NCI-H345 treated with DMSO at 0.1 percent for 48 hours (cell line): ENCODE measurements around the gene FRS3.

Experiments
- DNase-seq: peaks from one replicate; lab custom pipeline; 2025; ENCODE audit not compliant: unreplicated experiment; lab: John Stamatoyannopoulos, UW

Gene FRS3

DNA sequence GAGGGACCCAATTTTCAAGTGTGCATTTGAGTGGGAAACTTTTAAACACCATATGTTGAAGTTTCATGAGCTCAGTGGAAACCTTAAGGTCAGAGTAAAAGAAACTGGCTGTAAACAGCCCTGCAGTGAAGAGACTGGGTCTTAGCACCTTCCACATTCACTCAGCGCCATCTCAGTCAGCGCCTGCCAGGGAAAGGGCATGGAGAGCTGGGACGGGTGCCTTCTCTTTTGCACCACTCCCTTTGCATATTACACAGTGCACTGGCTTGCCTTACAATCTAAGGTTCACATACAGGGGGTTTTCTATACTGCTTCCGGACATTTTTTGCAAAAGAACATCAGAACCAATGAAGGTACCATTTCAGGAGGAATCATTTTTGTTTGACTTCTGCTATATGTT, 12.3 kb upstream of the FRS3 start:
- no peak for DNase-seq

DNA sequence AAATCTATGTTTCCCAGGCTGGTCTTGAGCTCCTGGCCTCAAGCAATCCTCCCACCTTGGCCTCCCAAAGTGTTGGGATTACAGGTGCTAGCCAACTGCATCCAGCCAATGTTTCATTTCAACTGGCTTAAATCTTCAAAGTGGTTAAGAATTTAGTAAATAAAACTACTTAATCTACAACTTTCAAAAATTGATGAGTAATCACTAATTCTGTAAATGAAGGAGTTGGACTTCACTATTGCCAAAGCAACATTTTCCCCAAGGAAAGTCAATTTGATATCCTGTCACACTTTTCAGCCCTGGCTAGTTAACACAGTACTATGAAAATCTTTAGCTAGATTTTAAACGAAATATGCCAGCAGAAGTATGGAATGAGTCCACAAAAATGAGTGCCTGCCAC, 11.6 kb upstream of the FRS3 start:
- no peak for DNase-seq

DNA sequence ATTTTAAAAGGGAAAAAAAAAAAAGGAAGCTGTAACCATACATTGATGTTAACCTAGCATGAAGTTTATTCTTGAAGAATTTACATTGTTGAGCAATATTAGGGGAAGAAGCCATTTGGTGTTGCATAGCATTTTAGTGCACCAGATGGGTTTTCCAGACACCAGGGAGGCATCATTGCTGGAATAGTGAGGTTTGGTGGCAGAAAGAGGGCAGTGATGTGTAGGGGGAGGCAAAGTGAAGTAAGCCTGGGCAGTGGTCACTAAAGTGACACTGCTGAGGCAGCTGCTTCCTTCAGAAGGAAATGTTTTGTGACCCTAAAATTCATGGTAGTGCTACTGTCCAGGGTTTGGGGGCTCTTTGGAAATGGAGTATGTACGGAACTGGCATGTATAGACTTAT, 10.3 kb upstream of the FRS3 start:
- no peak for DNase-seq

DNA sequence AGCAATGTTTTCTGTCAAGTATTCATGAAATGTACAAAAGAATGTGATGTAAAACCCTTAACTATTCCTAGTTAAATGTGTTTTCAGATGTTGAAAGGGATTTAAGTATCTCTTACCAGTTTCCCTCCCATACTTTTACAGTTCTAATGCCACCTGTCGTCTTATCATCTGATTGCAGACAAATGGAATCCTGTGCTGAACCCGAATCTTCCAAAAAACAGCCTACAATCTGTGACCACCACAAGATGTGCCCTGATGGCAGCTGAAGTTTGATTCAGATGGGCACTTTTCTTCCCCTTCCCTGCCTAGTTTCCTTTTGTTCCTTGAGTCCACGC, 9.7 kb upstream of the FRS3 start:
- DNase-seq: no peak

DNA sequence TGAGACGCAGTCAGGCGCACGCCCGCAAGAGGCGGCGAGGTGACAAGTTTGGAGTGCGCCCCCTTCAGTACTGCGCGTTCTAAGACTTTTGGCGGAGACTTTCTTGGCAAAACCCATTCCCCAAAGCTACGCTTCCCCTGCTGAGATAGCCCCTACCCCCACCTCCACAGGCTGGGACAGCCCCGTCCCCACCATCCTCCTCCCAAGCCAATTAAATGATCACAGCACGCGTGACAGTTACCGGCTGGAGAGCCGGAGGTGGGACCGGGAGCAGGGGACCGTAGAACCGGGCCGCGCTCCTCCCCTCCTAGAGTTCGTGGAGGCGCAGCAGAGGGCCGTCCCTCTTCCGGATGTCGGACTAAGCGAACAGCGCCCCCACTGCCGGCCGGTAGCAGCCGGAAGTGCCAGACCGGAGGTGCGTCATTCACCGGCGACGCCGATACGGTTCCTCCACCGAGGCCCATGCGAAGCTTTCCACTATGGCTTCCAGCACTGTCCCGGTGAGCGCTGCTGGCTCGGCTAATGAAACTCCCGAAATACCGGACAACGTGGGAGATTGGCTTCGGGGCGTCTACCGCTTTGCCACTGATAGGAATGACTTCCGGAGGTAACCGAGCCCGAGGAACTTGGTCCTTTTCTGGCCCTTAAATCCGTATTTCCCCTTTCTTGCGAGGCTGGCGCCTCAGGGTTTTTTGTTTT, 7.7 kb upstream of the FRS3 start, which contains the start of gene TOMM6:
TSS of gene TOMM6 (plus strand) at position 476 of the 699 bp plus-strand sequence. CDS start at position 480, 4 bp downstream.
- peak; percentile 91 for DNase-seq

DNA sequence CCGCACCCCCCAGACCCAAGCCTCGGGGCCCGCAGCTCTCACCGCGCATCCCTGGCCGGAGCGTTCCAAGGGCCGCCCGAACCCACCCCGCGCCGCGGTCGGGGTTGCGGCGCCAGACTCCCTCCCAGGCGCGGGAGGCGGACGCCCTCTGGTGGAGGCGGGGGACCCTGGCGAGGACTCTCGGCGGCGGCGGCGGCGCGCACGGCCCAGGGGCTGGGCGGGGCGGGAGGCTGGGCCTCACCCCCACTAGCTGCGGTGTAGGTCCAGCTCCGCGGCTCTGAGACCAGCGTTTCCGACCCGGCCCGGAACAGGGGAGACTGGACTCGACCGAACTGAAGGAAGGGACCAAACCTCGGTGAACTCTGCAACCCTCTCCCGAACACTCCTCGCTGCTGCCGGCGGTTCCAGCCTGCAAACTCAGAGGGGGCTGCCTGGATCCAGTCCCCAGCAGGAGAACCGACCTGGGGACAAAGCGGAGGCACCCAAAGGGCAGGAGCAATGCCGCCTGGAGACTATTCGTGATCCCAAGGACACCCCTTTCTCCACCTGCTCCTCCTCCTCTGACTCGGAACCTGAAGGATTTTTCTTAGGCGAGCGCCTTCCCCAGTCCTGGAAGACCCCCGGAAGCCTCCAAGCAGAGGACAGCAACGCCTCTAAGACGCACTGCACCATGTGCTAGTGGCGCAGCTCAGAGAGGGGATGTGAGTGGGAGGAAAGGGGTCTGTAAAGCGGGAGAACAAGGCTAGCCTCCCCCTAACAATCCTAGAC, 6.9 kb upstream of the FRS3 start:
- DNase-seq: peak; percentile 55

- no peak for DNase-seq
These were observed 6.2 kb upstream of the FRS3 start for GRCh38 chr6:41785689-41786450.

DNA sequence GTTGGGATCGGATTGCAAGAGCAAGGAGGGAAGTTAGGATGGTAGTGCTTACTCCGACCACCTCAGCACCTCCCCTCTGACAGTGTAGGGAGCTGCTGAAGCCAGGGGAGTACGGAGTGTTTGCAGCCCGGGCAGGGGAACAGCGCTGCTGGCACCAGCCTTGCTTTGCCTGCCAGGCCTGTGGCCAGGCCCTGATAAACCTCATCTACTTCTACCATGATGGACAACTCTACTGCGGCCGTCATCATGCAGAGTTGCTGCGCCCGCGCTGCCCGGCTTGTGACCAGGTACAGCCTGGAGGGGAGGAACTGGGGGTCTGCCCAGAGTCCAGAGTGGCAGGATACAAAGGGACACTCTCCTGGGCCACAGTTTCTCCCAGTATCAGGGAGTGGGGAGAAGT, 5.6 kb upstream of the FRS3 start:
- DNase-seq: no peak

DNA sequence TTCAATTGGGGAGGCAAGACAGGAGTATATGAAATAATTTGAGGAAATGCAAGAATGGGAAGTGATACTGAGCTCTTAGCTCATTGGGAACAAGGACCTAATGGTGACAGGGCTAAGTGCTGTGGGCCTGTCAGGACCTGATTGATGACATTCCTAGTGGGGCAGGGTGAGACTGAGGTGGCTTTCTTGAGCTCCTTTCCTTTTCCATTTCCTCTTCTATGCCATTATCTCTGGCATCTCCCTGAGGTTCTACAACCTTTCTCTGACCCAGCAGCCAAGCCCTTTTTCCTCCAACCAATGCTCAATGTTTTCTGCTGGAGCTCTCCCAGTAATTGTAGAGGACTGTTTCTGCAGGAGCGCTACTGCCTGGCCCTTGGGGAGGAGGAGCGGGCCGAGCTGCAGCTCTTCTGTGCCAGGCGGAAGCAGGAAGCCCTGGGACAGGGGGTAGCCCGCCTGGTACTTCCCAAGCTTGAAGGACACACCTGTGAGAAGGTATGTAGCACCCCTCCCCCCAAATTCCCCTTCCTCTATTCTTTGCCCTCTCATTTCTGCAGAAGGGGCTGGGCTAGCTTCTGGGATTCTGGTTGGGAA, 5.0 kb upstream of the FRS3 start:
- DNase-seq: no peak

DNA sequence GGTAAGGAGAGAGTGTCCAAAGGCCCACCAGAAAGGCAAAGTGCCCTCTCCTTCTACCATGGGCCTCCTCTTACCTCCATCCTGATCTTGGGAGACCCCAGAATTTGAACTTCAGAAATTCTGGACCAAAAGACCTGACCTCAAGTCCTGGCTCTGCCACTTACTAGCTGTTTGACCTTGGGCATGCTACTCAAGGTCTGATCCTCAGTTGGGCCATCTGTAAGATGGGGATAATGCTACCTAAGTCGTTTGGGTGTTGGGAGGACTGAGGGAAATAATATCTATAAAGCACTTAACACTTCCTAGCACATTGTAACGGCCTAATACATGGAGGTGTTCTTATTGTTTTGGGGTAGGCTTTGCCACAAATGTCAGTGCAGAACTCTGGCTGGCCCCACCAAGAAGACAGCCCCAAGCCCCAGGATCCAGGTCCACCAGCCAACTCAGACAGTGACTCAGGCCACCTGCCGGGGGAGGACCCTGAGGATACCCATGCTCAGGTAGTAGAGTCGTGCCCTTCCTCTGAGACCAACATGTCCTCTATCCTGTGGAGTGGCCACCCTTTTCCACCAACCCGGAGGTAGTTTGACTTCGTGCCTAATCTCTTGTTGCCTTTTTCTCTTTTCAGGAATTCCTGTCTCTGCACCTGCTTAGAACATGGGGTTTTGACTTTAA, 3.5 kb upstream of the FRS3 start:
- no peak for DNase-seq

DNA sequence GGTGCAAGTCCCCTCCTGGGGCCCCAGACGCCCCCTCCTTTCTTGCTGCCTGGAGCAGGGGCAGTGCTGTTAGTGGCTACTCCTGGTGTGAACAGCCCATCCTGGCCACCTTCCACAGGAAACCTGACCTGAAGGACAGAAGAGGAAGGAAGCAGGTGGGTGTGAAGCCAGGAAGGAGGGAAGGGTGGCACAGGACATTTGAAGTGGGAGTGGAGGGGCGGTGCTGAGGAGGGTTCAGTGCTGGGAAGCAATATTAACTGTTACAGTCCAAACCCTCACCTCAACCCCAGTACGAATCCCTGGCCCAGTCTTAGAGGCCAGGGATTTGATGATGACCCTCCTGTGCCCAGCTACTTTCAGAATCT, 1.6 kb upstream of the FRS3 start:
- DNase-seq: no peak

- no peak for DNase-seq
These were observed 1.1 kb upstream of the FRS3 start, which contains the start of gene PRICKLE4 for GRCh38 chr6:41780551-41781365. TSS of gene PRICKLE4 (plus strand) at chr6:41780782. CDS start at chr6:41783474, 2,692 bp downstream.

GRCh38 chr6:41779336-41779735, 364 bp downstream of the FRS3 start:
- no peak for DNase-seq

GRCh38 chr6:41778895-41779294, 805 bp downstream of the FRS3 start:
- DNase-seq: no peak

DNA sequence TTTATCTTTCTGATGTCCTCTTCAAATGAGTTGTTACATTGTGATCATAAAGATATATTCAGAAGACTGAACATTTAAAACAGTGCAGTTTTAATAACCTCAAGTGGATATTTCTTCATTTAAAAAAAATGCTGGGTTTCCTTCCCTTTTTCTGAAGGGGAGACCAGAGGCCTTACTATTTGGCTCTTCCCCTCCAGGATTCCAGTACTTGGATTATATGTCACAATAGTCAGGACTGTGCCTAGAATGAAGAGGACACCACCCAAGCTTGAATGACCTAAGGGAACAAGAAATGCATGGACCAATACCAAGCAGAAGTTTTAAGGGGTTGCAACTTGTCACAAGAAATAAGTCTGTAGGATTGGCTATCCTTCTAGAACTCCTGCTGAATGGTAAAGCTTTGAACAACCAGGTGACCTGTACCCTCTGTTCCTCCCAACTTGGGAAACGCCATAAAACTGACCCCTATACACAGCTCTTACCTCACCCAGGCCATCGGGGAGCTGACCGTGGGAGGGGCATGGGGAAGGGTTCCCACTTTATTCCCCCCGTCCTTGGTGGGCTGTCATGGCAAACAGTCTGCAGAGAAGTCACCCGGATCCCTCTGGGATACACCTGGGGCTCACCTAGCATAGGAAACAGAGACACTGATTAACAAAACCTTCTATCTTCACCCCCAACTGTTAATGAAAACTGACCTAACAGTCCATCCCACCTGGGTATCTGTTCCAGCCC, 2.0 kb downstream of the FRS3 start:
- no peak for DNase-seq

GRCh38 chr6:41775293-41775882, 4.3 kb downstream of the FRS3 start:
- DNase-seq: no peak

DNA sequence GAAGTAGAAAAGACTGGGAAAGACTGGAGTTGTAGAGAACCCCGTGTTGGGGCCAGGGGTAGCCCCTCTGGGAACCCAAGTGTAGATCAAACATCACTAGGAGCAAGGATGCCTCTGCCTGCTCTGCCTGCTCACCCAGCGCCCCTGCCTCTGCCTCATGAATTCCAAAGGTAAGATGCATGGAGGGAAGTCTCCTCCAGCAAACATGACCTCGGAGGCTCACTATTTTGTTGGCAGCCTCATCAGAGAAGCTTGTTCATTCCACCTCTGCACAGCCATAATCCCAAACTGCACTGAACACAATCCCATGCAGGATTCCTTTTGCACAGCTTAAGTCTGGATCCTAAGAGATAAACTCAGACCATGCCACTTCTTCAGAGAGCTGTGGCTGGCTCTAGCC, 4.9 kb downstream of the FRS3 start:
- no peak for DNase-seq

DNA sequence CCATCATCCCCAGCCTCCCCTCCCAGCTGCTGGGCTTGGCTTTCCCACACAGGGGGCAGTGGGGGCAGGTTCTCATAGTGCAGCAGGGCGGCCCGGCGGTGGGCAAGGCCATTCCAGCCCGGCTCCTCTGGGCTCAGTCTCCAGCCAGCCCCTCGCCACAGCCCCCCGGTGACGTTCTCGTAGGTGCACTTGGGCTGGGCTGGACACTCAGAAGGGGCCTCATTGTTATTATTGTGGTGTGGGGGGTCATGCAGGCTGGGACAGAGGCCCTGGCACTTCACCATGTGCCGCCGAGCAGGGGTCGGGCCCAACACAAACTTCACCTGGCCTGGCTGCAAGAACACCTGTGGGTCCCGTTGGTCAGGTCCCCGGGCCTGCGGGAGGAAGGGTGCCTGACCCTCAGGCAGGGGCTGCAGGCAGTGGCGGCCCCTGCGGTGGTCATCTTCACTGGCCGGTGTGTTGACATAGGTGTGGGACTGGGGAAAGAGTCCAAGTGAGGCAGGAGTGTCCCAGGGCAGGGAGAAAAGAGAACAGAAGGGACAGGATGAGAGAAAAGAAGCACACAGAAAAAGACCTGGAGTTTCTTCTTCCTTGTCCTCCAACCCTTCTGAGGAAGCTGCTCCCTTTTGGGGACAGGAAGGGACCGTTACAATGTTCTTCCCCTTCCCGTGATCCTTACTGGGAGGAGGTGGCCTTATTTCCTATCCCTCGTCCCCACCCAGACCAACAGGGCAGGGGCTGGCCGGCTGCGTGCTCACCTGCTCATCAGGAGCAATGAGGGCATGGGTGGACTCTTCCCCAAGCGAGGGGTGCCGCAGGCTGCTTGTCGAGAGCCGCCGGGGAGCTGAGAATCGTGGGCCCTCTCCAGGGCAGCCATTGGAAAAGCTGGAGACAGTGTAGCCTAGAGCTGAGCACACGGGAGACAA, 8.4 kb downstream of the FRS3 start:
- no peak for DNase-seq
